Right lobe of liver (tissue), 4 donors: ENCODE results near the gene MYO9A.

Experiments used
- POLR2A ChIP-seq: fragments of 450-650 bp; IDR thresholded peaks from one replicate; pipeline ENCODE4 v1.6.1; 2017; ENCODE audit warnings: antibody characterized with exemption, mild to moderate bottlenecking
- TF ChIP-seq, protein P1 (sequence below), 4 donors: fragments of 200-600 bp in 3 of 4; fragments of 450-650 bp in 1 of 4; IDR thresholded peaks; one replicate each; pipeline versions ENCODE4 v1.5.1 to v1.8.0; 2016 to 2022; ENCODE audit warnings: antibody characterized with exemption in 4 of 4, mild to moderate bottlenecking in 2 of 4
- donor health status: DM: no; HTN: no; CAD: no.
- donor health status: DM: no; HTN: no; CAD: no.
- donor health status: DM: no; HTN: yes; CAD: no.

DNA sequence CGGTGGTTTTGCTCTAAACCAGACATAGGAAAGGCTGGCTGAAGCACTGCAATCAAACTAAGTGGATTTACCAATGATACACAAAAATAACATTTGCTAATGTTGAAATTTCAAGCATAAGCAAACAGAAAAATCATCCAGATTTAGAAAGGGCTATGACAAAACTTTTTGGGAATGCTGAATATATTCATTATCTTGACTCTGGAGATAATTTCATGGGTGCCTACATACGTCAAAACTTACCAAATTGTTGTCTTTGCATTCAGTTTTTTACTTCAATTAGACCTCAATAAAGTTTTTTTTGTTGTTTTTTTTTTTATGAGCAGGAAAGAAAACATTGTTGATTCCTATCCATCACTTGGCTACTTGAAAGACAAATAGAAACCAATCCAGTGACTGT, 166.8 kb downstream of the MYO9A start:
- TF ChIP-seq, protein P1, sequence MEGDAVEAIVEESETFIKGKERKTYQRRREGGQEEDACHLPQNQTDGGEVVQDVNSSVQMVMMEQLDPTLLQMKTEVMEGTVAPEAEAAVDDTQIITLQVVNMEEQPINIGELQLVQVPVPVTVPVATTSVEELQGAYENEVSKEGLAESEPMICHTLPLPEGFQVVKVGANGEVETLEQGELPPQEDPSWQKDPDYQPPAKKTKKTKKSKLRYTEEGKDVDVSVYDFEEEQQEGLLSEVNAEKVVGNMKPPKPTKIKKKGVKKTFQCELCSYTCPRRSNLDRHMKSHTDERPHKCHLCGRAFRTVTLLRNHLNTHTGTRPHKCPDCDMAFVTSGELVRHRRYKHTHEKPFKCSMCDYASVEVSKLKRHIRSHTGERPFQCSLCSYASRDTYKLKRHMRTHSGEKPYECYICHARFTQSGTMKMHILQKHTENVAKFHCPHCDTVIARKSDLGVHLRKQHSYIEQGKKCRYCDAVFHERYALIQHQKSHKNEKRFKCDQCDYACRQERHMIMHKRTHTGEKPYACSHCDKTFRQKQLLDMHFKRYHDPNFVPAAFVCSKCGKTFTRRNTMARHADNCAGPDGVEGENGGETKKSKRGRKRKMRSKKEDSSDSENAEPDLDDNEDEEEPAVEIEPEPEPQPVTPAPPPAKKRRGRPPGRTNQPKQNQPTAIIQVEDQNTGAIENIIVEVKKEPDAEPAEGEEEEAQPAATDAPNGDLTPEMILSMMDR (IDR thresholded peaks at IDR 0.05), result no peak
- no peak for TF ChIP-seq POLR2A
